CD4-positive, alpha-beta T cell treated with Interleukin-12 subunit alpha and Interleukin-12 subunit beta, for 1 hour (primary cell): ENCODE data around the gene INTS3.
A peak's percentile ranks its signal among the peaks of the same experiment; 100 is the strongest.
"Not testable (repeated sequence)": the region's sequence is repeated elsewhere in the genome, so short reads cannot be mapped to it uniquely, and the experiment has no call there.

Experiments used
- DNase-seq: peaks from one replicate; pipeline ENCODE4 v3.0.0-alpha.2; 2020

Gene INTS3

DNA sequence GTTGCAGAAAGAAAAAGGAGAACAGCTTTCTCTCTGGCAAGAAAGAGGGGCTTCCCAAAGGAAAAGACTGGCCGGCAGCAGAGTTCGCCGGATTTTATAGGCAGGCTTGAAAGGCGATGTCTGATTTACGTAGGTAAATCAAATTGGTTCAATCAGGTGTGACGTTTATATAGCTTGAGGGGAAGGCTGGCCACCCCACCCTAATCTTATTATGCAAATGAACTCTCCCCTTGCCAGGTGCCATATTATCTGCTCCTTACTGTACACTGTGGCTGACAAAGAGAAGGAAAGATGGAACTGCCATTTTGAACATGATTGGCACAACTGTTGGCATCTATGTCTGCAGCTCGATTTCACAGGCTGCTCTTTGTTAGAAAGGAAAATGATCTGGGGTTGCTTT lies 16.8 kb upstream of the INTS3 start:
- DNase-seq: no peak

DNA sequence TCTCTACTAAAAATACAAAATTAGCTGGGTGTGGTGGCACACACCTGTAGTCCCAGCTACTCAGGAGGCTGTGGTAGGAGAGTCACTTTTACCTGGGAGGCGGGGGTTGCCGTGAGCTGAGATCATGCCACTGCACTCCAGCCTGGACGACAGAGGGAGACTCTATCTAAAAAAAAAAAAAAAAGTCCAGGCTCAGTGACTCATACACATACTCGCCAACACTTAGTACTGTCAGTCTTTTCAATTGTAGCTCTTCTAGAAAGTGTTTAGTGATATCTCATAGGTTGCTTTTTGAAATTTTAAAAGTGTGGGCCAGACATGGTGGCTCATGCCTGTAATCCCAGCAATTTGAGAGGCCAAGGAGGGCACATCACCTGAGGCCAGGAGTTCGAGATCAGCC lies 11.6 kb upstream of the INTS3 start:
- DNase-seq: not testable (repeated sequence)

DNA sequence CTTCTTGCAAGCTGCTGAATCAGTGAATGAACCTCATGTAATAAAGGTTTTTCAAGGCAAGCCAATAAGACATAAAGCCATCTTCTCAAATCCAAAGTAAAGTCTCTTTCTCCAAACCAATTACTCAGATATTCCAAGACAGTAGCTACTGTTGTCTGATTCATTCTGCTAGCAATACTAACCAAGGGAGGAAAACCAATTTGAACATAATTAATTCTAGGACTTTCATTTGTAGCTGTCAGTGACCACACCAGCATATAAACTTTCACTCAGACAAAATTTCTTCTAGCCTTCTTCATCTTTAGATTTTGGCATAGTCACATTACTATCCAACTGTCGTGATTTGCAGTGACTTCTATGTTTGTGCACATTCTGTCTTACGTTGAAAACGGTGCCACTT lies 10.5 kb upstream of the INTS3 start:
- DNase-seq: no peak

DNA sequence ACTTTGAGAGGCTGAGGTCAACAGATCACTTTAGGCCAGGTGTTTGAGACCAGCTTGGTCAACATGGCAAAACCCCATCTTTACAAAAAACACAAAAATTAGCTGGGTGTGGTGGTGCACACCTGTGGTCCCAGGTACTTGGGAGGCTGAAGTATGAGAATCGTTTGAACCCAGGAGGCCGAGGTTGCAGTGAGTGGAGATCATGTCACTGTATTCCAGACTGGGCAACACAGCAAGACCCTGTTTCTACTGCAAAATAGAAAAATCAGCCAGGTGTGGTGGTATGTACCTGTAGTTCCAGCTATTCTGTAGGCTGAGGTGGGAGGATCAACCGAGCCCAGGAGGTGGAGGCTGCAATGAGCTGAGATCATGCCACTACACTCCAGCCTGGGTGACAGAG lies 4.2 kb upstream of the INTS3 start:
- no peak for DNase-seq

DNA sequence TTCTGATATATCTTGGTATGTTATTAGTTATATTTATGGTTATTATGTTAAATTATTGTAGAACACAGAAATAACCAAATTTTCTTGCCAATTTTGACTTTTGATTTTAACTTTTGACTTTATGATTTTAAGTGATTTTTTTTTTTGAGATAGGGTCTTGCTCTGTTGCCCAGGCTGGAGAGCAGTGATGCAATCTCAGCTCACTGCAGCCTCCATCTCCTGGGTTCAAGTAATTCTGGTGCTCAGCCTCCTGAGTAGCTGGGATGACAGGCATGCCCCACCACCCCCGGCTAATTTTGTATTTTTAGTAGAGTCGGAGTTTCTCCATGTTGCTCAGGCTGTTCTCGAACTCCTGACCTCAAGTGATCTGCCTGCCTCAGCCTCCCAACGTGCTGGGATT lies 3.2 kb upstream of the INTS3 start:
- not testable (repeated sequence) for DNase-seq

DNA sequence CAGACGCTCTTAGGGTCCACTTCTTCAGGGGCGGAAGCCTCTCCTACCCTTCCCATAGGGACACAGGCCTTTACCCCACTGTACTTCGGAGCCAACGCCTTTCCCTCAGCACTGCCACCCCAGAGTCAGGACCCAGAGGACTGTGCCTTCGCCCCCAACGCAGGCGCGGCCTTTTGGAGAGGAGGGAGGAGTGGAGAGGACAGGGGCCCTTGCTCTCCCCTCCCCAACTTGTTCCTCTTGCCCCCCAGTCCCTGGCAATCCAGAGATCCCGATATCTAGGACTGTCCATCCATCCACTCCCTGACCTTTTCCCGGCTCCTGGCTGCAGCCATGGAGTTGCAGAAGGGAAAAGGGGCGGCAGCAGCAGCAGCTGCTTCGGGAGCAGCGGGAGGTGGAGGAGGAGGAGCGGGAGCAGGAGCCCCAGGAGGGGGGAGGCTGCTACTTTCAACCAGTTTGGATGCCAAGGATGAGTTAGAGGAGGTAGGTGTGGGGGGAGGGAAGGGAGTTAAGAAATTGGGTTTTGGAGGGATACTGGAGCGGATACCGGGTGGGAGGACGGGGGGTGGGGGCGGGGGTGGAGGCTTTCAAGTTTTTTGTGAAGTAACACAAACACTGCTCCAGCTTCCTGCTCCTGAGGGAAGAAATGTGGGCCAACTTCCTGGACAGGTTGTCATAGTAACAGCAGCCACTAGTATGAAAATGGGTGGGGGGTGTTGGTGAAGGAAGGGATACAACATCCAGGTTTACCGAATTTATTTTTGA lies 636 bp downstream of the INTS3 start:
- DNase-seq: peak; percentile 20

DNA sequence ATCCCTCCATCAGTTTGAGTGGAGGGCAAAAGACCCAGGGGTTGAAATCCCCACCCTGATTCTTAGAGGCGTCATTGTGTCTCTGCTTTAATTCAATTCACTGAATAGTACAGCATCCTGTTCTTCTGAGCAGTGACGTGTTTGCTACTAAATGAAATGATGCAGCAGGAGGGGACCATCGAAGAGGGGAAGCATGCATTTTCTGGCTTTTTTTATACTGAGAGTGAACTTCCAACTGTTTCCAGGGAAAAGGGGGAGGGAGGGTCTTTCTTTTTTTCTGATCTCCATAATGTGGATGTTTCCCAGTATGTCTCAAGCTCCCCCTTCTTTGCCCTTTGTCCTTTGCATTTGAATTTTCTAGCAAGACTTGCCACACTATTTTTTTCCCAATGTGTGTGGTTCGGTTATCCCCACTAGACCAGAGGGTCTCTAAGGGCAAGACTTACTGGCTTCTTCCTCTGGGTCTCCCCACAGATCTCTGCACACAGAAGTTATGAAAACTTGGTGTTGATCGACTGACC lies 2.7 kb downstream of the INTS3 start:
- DNase-seq: no peak

DNA sequence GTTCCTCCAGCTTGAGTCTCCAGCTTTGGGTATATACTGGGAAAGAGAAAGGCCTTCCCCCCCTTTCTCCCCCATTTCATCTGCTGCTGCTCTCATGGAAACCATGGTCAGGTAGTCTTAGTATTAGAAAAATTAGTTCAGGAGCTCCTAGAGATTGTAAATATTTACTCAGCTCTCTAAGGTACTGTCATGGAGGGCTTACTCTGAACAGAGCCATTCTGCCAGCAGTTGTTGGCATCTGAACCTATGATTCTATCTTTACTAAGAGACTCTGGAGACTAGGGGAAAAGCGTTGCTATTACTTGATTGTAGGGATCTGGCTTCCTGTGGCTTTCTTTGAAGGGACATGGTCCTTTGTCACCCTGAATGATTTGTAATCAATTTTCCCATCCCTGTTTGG lies 6.1 kb downstream of the INTS3 start:
- DNase-seq: no peak

DNA sequence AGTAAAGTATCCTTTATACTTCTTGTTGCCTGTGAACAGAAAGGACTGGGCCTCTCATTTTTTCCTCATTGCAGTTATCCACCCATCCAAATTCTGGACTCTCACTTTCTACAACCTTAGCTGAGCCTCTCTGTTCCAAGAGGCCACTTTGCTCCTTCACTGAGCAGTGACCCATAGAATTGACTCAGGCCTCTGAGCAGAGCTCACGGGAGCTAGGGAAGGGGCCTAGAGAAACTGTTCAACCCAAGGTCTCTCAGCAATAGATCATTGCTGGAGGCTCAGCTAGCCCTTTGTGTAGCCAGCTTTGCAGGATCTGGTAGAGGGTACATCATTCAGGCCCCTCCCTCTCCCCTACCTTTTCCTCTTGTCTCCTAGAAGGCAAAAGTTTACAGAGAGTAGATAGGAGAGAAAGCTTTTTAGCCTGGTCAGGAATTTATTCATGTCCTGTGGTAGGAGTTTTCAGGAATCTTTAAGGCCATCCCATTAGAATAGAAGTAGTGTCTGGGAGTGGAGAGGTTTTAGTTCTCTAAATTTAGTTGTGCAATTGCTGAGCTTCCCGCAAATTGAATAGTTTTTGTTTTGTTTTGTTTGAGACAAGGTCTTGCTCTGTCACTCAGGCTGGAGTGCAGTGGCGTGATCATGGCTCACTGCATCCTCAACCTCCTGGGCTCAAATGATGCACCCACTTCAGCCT lies 6.7 kb downstream of the INTS3 start:
- DNase-seq: no peak

DNA sequence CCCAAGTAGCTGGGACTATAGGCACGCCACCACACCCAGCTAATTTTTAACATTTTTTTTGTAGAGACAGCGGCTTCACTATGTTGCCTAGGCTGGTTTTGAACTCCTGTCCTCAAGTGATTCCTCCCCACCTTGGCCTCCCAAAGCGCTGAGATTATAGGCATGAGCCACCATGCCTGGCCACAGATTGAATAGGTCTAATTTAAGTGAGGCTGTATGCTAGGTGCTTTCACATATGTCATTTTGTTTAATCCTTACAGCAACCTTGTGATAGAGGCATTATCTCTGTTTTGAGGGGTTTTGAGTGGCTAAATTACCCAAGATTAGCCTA lies 7.2 kb downstream of the INTS3 start:
- DNase-seq: no peak

DNA sequence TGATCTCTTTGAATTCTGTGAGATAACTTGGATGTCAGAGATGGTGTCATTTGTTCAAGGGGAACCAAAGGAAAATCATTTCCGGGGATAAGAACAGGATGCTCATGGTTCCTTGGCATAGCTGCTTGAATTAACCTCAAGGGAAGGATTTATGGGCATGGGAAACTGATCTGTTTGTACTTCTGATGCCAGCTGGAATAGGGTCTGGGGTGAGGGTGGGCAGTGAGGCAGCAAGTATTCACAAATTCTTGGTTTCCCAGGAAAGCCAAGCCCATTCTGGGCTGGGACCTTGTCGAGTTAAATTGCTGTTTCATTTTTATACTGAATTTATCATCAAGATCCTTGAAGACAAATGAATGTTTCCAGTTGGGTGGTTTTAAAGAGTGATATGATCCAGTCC lies 14.1 kb downstream of the INTS3 start:
- no peak for DNase-seq

DNA sequence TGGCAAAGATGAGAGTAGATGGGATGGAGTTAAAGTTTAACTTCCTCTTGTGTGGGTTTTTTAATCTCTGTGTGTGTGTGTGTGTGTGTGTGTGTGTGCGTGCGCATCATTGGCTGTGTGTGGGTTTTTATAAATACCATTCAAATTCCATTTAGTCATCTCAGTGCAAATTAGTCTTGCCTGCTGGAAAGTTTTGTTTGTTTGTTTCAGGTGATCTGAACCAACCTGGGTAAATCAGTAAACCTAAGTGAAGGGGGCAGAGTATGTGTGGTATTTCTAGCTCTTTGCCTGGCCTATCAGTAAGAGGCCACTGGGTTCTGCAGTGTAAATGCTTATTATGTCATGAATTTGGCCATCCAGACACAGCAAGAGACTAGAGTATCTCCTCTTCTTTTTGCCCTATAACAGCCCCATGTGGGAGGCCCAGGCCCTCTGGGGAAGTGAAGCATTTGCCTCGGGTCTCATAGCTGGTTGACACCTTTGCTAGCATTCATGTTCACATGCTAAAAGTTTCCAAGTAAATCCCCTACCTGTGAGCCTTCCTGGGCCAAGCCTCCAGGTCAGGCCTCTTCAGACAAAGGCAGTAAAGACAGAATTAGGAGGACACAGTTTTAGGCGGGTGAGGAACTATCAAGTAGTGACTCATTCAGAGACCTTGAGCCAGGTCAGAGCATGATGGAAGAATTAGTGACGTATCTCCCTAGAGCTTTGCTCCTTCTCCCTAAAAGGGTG lies 14.7 kb downstream of the INTS3 start:
- no peak for DNase-seq

DNA sequence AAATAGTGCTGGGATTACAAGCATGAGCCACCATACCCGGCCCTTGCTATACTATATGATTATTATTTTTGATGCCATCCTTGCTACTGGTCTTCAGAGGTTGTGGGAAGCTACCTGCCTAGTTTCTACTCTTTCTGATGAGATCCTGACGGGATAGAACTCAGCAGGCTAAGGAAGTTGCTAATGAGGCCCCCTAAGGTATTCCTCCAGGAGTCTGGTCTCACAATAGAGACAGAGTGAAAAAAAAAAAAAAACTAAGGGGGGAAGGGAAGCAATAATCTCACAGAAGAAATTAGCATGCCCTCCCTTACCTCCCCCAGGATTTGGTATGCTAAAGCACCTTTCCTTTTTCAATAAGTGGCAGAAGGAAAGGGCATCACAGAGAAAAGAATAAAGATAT lies 17.6 kb downstream of the INTS3 start:
- DNase-seq: no peak

DNA sequence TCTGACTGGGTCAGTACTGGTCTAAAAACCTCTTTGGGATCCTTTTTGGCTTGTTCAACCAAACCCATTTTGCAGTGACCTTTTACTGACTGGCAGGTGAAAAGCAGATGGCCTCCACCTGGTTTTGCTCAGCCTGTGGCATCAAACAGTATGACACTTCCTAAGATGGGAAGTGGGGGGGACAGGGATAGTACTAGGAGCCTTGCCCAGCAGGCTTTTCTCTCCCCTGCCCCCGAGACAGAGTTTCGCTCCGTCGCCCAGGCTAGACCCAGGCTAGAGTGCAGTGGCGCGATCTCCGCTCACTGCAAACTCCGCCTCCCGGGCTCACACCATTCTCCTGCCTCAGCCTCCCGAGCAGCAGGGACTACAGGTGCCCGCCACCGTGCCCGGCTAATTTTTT lies 18.3 kb downstream of the INTS3 start:
- no peak for DNase-seq

DNA sequence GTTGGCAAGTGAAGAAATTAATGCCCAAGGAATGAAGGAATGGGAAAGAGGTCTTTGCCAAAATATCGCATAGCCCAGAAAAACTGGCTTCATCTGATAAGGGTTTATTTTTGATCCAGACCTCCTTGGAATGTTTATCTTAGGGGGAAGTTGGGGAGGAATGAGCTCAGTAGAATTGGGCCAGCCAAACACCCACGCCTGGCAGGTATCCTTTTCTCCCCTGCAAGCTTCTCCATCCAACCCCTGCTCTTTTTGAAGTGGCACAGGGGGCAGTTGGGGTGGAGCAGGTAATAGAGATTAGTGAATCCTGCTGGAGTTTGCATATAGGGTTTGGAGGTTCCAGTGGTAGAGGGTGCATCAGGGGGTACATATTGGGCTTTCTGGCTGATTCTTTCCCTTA lies 21.1 kb downstream of the INTS3 start:
- DNase-seq: no peak

DNA sequence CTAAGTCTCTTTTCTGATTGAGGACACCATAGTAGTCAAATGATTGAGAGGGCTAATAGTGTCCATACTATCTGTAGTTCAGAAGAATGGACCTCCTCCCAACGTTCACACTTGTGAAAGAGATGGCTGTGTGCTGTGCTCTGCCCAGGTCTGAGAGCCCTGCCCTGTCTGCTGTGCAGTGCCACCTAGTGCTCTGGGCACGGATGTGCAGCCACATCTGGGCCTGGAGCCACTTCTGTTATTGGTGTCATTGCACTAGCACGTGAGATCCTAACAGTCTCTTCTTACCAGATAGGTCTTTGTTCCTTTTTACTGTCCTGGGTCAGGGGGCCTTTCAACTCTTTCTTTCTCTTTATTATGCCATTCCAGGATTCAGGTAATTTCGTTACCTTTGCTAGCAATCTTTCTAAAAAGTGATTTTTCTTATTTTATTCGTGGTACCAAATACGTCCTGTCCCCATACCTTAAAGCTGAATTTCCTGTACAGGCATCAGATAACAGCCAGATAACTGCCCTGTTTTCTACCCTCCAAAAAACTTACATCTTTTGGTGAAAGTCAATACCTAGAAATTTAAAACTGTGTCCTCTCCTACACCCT lies 21.7 kb downstream of the INTS3 start:
- DNase-seq: peak; percentile 84

DNA sequence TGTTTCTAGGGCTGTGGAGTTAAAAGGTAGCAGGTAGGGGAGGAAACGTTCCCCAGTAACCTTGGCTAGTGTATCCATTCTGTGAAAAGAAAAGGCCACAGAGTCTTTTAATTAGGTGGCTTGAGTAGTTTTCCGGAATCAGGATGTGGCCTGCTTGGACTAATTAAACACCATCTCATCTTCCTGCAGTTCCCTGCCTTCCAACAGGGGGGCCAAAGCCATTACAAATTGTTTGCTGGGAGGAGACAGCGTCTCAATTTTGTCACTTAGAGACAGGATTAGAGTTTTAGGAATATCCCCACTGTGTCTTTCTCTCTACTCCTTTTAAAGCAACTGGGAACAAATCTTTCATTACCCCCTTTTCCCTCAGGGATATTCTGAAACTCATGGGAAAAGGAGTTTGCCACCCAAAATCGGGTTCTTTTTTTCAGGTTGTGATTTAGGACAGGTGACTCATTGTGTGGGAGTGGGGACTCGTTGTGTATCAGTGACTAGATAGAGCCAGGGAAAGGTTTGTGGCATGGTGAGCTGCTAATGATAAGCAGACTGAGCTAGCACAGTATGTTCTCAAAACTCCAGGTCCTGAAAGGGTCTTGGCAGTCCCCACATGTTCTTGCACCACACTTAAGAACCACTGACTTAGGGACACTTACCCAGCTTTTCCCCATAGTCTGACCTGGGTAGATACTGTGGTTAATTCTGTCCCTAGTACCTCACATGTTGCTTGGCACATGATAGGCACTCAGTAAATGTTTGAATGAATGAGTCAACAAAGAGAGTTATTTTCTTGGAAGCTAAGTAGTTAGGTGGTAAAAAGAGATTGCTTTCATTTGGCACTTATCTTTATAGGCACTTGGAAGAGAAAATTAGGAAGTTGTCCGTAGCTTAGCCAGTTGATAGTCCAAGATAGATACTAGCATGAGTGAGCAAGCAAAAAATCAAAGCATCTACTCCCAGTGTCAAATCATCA lies 22.5 kb downstream of the INTS3 start:
- DNase-seq: no peak

DNA sequence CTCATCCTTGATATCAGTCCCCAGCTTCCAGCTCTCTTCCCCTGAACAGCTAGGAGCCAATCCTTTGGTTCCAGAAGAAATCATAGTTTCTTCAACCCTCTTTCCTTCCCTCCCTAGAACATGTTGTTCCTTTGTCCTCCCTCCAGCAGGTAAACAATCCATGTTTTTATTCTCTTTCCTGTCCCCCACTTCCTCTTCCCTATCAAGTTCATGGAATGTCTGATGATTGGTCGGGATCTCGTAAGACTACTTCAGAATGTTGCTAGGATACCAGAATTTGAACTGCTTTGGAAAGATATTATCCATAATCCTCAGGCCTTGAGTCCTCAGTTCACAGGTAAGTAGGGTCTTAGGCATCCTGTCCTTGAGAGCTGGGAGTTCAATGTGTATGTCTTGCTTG lies 24.2 kb downstream of the INTS3 start:
- DNase-seq: no peak

DNA sequence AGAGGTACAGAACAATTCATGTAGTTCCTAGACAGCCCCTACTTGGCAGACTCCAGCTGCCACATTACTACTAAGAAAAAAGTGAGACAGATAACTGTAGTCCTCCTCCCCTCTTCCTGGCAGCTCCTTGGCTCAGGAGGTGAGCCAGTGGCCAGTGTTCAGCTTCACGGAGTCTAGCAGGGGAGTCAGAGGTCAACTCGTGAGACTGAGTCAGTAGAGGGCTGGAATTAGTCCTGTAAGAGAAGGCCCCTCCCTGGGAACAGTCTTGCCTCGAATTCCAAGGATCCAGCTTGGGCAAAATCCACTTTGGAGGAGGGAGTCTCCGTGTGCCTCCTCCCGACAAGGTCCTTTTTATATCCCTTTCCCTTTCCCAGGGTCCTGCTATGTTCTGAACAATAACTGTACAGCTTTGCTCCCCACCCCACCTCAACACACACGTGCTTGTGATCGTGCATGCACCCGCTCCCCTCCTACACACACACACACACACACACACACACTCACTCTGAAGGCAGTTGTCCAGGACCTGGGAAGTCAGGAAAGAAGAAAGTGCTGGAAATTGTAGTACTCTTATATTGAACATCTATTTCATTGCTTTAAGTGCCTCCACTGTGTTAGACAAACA lies 24.8 kb downstream of the INTS3 start:
- DNase-seq: no peak

DNA sequence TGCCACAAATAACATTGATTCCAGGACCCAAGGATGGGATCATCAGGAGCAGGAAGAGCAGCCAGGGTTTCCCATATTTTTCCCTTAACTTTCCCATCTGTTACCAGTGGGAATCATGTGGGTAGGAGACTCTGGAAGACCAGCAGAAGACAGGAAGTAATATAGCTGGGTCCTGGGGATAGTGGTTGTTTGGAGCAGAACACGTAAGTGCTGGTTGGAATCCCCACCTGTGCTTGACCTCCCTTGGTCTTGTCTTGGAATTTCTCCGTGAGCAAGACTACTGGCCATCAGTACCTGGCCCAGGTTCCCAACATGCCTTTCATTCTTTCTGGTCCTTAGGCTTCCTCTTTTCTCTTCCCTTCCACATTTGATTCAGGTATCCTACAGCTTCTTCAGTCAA lies 26.4 kb downstream of the INTS3 start:
- no peak for DNase-seq

DNA sequence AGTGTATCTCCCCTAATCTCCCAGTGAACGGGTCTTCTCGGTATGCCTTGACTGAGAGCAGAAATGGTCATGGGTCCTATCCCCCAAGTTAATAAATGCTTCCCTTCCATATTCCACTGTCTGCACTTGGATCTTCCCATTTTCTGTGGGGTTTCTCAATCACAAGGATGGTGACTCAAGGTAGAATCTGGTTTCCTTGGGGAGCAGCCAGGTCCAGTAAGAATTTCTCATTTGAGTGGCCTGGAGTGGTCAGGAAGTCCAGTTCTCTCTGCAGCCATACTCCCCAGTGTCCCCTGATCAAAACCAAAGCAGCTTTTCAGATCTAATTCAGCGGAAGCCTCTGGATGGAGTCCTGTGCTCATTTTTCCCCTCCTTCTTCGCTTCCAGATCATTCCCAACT lies 32.6 kb downstream of the INTS3 start:
- no peak for DNase-seq
